ENCODE data around the gene ZNF653.

DNA sequence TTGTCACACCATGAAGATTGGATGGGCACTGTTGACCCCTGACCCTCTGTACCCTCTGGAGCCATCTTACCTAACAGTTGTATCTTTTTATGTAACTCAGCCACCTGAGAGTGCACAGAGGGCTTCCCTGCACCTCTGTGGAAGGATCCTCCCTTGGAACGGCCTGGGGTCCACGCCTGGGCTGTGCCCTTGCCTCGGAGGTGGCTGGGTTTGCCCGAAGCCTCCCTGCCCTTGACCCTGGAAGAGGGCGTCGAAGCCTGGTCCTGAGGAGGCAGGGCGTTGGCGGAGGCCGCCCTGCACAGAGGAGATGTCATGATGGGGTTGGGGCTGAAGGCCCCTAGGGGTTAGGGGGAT lies 71.0 kb downstream of the ZNF653 start:
- TF ChIP-seq CTCF (IDR thresholded peaks at IDR 0.05) (no peak), POLR2A (IDR thresholded peaks at IDR 0.05) (no peak)

Measured in heart left ventricle (tissue), 13 donors.